ENCODE results near the gene AKNAD1.

Gene AKNAD1

GRCh38 chr1:108780937-108781574, 75.8 kb downstream of the AKNAD1 start:
- DNase-seq (ENCODE audit: low spot score): no peak

GRCh38 chr1:108779455-108779854, 77.4 kb downstream of the AKNAD1 start:
- DNase-seq (ENCODE audit: low spot score): no peak

GRCh38 chr1:108777839-108778238, 79.1 kb downstream of the AKNAD1 start:
- DNase-seq (ENCODE audit: low spot score): no peak

DNA sequence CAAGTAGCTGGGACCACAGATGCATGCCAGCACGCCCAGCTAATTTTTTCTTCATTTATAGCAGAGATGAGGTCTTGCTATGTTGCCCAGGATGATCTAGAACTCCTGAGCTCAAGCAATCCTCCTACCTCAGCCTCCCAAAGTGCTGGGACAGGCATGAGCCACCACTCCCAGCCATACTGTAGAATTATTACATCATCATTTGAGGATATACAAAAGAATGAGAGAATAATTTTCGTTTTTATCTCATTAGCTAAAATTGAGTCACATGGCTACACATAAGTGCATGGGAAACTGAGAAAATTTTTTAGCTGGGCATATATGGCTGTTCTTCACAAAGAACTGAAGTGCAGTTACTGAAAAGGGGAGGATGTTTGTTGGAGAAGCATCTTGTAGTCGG, 89.2 kb downstream of the AKNAD1 start:
- DNase-seq (ENCODE audit: low spot score): no peak

GRCh38 chr1:108767115-108767514, 89.8 kb downstream of the AKNAD1 start:
- DNase-seq (ENCODE audit: low spot score): no peak

Data from left forelimb (tissue), 1 donor.